ENCODE data around the gene ANP32E. TPM values are rescaled to one million over a fixed set of nuclear protein-coding genes. Genes with fewer than 3 reads are reported as not detected.
A peak's percentile ranks its signal among the peaks of the same experiment; 100 is the strongest.

ANP32E gene
- total and polyA plus RNA-seq, 2 of the 13 experiments (the other 11 are each of a cell fraction or from before 2014, with no cell fraction given): 10.3 to 53.0 TPM

GRCh38 chr1:150185481-150185880 lies 50.4 kb downstream of the ANP32E start:
- ATAC-seq: no peak

GRCh38 chr1:150183061-150183460 lies 52.9 kb downstream of the ANP32E start:
- Histone ChIP-seq H2AFZ (ENCODE audit: low read length) (no peak overlapping the region), H4K20me1 (ENCODE audit: insufficient read depth, low read length) (no peaks in the 10 kb centered on the region), H3K4me2 (ENCODE audit: low read depth, low read length) (no peak overlapping the region), H3K9me3 (ENCODE audit: low read length) (no peaks in the 10 kb centered on the region), H3K27me3 (ENCODE audit: control insufficient read depth in 1 of 2, insufficient read depth in 2 of 2, low read length in 2 of 2) (peaks cover 0 to 8% of the 10 kb centered on the region in 2 experiments; a peak in 2 of 5 replicates), H3K27ac (ENCODE audit: extremely low read length, insufficient read depth, low read length) (no peak overlapping the region), H3K36me3 (replicated peaks in 1 of 2; ENCODE audit: control insufficient read depth in 1 of 2, insufficient read depth in 2 of 2, low read length in 2 of 2) (no peaks in the 10 kb centered on the region), H3K4me1 (ENCODE audit: insufficient read depth, low read length) (peaks cover 34% of the 10 kb centered on the region), H3K79me2 (ENCODE audit: insufficient read depth, low read length) (no peaks in the 10 kb centered on the region), H3K9ac (ENCODE audit: insufficient read depth, low read depth, low read length) (no peak overlapping the region), H3K4me3 (replicated peaks in 1 of 3; ENCODE audit: insufficient read depth in 1 of 3, low read depth in 2 of 3, low read length in 3 of 3) (no peak overlapping the region)
- POLR2A ChIA-PET: interaction anchor here (1.3 kb wide), 1 partner anchor 295 kb away, joined by 4 read pairs; a partner anchor contains a TSS
- no peak for TF ChIP-seq HOXA7 (CRISPR knock-in tag; IDR thresholded peaks at IDR 0.05)
- TF ChIP-seq SOX5 (CRISPR knock-in tag; IDR thresholded peaks at IDR 0.05; ENCODE audit: borderline replicate concordance): no peak
- intact Hi-C loops (cut with micrococcal nuclease; ENCODE audit: unreplicated experiment): no loop called here
- in situ Hi-C loops (cut with HindIII; ENCODE audit: extremely low pct_ligation_motif_present, low pct_unique_long_range_greater_than_20kb): no loop called here
- no peak for ATAC-seq
- FAIRE-seq: no peak
- CTCF ChIA-PET (ENCODE audit: low intra/inter-chr PET ratio, low total read pairs): no interaction called here
- DNase-seq (ENCODE audit: low spot score): no peak
- 72% methylated on average over 3 of the region's 3 CpGs for WGBS (ENCODE audit: low lambda C conversion rate)
- no TSS peak for BruUV-seq (replicated peaks)

More at GRCh38 chr1:150185481-150185880, 50.4 kb downstream of the ANP32E start:
- Histone ChIP-seq H3K27me3 (ENCODE audit: control insufficient read depth in 1 of 2, insufficient read depth in 2 of 2, low read length in 2 of 2) (peaks cover 0 to 7% of the 10 kb centered on the region in 2 experiments; a peak in 2 of 5 replicates), H3K79me2 (ENCODE audit: insufficient read depth, low read length) (no peaks in the 10 kb centered on the region), H2AFZ (ENCODE audit: low read length) (no peak overlapping the region), H3K27ac (ENCODE audit: extremely low read length, insufficient read depth, low read length) (no peak overlapping the region), H3K4me3 (replicated peaks in 1 of 3; ENCODE audit: insufficient read depth in 1 of 3, low read depth in 2 of 3, low read length in 3 of 3) (no peak overlapping the region), H3K4me2 (ENCODE audit: low read depth, low read length) (no peak overlapping the region), H3K4me1 (ENCODE audit: insufficient read depth, low read length) (peaks cover 34% of the 10 kb centered on the region), H3K36me3 (replicated peaks in 1 of 2; ENCODE audit: control insufficient read depth in 1 of 2, insufficient read depth in 2 of 2, low read length in 2 of 2) (no peaks in the 10 kb centered on the region), H4K20me1 (ENCODE audit: insufficient read depth, low read length) (no peaks in the 10 kb centered on the region), H3K9me3 (ENCODE audit: low read length) (no peaks in the 10 kb centered on the region), H3K9ac (ENCODE audit: insufficient read depth, low read depth, low read length) (no peak overlapping the region)
- WGBS (ENCODE audit: low lambda C conversion rate): 81% methylated on average over 7 of the region's 7 CpGs
- no peak for DNase-seq (ENCODE audit: low spot score)
- POLR2A ChIA-PET: interaction anchor here (1.1 to 2.1 kb wide), 2 partner anchors 257 to 298 kb away, joined by 3 to 18 read pairs; a partner anchor contains a TSS
- no TSS peak for BruUV-seq (replicated peaks)
- intact Hi-C loops (cut with micrococcal nuclease; ENCODE audit: unreplicated experiment) (no loop called here), in situ Hi-C loops (cut with HindIII; ENCODE audit: extremely low pct_ligation_motif_present, low pct_unique_long_range_greater_than_20kb) (no loop called here)
- CTCF ChIA-PET (ENCODE audit: low intra/inter-chr PET ratio, low total read pairs): interaction anchor here (2.5 kb wide), 1 partner anchor 223 kb away, joined by 12 read pairs; no protein-coding TSS in a partner anchor
- TF ChIP-seq HNRNPK (IDR thresholded peaks at IDR 0.05; ENCODE audit: low read depth, low read length, poor library complexity, severe bottlenecking) (no peak), ZFP36L2 (CRISPR knock-in tag; IDR thresholded peaks at IDR 0.05) (no peak), ZNF329 (CRISPR knock-in tag; IDR thresholded peaks at IDR 0.05; ENCODE audit: low read depth) (no peak), CREB1 (IDR thresholded peaks at IDR 0.05) (peak; percentile 71), CREB1 (CRISPR knock-in tag; IDR thresholded peaks at IDR 0.05) (no peak), ATF7 (IDR thresholded peaks at IDR 0.05) (0 out of 2 replicates have a peak, but pooled peaks have one; percentile 34), ATF7 (CRISPR knock-in tag; IDR thresholded peaks at IDR 0.05) (no peak)
- no peak for FAIRE-seq
